Measurements from ENCODE around the gene TWIST2. TPM values are rescaled to one million over a fixed set of nuclear protein-coding genes. Genes with fewer than 3 reads are reported as not detected.

TWIST2 gene
- polyA plus RNA-seq, 3 donors from 2014 or later = 0.17 to 0.61 TPM; not detected in 1

DNA sequence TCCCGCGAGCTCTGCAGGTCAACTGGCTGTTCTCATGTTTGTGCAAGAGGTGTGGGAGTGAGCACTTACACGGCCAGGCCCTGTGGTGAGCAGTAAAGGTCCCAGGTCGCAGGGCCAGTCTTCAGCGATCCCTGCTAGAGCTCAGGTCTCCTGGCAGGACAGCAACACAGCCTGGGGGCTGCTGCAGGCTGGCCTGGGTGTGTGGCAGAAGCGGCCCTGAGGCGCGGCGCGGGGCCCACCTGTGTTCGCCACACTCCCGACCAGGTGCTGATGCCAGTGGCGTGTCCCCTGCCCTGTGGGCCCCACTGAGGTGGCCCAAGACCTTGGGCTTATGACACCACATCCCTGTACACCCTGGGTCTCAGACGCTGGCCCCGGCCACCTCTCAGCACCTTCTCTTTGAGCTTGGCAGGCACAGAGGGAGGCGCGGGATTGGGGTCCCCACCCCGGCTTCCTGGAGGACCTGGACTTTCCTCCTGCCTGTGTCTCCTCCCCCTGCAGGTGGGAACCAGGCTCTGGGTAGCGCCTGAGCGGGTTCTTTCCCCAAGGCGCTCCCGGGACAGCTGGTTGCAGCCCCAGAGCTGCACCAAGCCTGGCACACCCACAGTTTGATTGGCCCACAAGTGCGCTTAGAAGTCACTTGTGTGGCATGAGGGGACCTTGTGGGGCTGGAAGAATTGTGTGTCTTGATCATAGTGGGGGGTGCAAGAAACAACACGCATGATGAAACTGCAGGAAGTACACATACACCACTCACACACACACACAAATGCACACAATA, 59.2 kb downstream of the TWIST2 start:
- DNase-seq = no peak
- no peak overlapping the region for H3K4me3 Mint-ChIP-seq
- no peaks in the 10 kb centered on the region for H3K36me3 Mint-ChIP-seq
- H3K27me3 Mint-ChIP-seq (ENCODE audit: low read depth in 3 of 3) = no peaks in the 10 kb centered on the region
- H3K4me1 Mint-ChIP-seq = peaks cover 0 to 6% of the 10 kb centered on the region in 2 donors
- no peak overlapping the region for H3K27ac Mint-ChIP-seq
- no peaks in the 10 kb centered on the region for H3K9me3 Mint-ChIP-seq

DNA sequence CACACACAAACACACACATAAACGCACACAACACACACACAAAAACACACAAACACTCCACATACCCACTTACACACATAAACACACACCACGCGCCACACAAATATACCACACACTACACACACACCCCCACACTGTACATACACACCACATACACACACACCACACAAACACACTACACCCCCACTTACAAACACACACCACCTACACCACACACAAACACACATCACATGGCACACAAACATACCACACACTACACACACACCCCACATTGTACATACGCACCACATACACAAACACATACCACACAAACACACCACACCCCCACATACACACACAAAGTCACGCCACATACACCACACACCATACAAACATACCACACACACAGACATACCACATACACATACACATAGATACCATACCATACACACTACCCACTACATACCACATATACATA, 59.9 kb downstream of the TWIST2 start:
- Mint-ChIP-seq H3K27ac (no peak overlapping the region), H3K27me3 (ENCODE audit: low read depth in 3 of 3) (peaks cover 0 to 2% (median 0%) of the 10 kb centered on the region in 3 donors), H3K36me3 (no peaks in the 10 kb centered on the region), H3K4me3 (no peak overlapping the region), H3K4me1 (peaks cover 0 to 6% of the 10 kb centered on the region in 2 donors), H3K9me3 (no peaks in the 10 kb centered on the region)
- no peak for DNase-seq

DNA sequence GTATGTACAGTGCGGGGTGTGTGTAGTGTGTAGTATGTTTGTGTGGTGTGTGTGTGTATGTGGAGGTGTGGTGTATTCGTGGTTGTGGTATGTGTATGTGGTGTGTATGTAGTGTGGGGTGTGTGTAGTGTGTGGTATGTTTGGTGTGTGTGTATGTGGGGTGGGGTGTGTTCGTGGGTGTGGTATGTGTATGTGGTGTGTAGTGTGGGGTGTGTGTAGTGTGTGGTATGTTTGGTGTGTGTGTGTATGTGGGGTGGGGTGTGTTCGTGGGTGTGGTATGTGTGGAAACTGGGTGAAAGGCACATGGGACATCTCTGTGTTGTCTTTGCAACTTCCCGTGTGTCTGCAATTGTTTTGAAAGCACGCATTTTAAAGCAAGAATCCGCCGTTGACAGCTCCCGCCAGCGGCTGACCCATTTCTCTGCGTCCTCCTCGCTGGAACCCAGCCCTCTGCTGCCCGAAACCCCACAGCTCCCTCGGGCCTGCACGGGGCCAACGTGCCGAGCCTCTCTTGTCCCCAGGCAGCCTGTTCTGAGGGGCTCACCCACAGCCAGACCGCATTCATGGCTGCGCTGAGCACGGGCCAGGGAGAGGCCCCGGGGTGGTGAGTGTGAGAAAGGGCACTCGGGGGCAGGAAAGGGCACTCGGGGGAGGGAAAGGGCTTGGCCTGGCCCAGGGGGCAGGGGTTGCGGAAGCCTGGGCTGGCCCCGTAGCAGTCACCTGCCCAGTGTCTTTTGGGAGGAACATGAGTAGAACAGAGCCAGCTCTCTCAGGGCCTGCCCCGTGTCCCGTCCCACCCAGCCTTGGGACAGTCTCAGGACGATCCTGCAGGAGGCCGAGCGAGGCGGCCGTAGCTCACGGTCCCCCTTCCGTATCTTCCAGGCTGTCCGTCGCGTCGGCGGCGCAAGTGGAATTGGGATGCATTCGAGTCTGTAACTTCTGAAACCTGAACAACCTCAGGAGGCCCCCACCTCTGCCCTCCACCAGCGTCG, 61.4 kb downstream of the TWIST2 start:
- no peak overlapping the region for H3K27ac Mint-ChIP-seq
- peaks cover 0 to 2% (median 1%) of the 10 kb centered on the region in 3 donors for H3K27me3 Mint-ChIP-seq (ENCODE audit: low read depth in 3 of 3)
- DNase-seq = peak in 1 of 3 donors; percentile 3
- no peaks in the 10 kb centered on the region for H3K9me3 Mint-ChIP-seq
- H3K4me3 Mint-ChIP-seq = no peak overlapping the region
- H3K36me3 Mint-ChIP-seq = no peaks in the 10 kb centered on the region
- peaks cover 0 to 6% of the 10 kb centered on the region in 2 donors for H3K4me1 Mint-ChIP-seq

DNA sequence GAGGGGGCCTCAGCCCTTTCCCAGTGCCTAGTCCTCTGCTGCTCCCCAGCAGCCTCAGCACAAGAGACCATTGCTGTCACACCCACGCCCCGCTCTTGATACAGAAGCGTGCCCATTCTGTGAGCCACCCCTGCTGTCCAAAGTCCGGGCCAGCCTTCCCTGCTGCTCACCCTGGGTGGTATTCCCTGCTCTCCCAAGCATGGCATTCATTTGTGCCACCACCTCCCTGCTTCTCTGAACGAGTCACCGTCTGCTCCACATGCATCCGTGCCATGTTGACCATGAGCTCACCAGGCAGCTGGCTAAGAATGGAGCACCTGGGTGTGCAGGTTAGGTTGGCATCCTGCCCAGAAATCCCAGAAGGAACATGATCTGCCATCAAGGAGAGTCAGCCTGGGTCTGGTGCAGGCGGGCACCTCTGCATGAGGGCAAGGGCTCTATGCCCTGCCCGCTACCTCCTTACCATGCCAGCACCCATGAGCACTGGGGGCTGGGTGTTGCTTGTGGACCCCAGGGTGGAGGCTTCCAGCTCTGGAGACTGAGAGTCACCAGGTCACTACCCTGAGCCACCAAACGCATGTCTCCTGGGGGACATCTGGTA, 63.0 kb downstream of the TWIST2 start:
- H3K36me3 Mint-ChIP-seq = no peaks in the 10 kb centered on the region
- no peak overlapping the region for H3K27ac Mint-ChIP-seq
- no peaks in the 10 kb centered on the region for H3K9me3 Mint-ChIP-seq
- peaks cover 0 to 2% (median 1%) of the 10 kb centered on the region in 3 donors for H3K27me3 Mint-ChIP-seq (ENCODE audit: low read depth in 3 of 3)
- H3K4me1 Mint-ChIP-seq = peaks cover 0 to 6% of the 10 kb centered on the region in 2 donors
- no peak for DNase-seq
- H3K4me3 Mint-ChIP-seq = no peak overlapping the region

DNA sequence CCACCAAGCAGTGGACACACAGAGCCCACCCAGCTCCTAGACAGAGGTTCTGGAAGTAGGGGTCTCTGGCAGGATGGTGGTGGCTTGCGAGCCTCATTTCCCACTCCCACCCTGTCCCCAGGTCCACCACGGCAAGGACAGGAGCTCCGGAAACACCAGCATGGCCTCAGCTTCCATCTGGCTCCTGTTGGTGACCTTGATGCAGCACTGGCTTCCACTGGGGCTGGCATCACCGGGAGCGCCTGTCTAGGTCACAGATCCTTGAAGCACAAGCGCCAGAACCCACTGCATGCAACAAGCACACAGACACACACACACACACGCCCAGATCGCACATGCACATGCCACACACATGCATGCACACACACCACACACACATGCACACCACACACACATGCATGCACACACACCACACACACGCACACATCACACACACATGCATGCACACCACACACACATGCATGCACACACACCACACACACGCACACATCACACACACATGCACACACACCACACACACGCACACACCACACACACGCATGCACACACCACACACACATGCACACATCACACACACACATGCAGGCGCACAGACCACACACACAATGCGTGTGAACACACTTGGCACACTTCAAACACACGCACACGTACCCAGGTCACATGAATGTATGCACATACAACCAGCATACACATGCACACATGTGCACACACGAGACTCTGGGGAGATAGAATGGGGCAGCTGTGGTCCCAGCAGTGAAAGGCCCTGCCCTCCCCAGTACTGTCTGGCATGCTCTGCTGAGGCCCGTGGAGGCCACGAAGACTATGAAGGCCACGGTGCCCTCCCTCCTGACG, 63.7 kb downstream of the TWIST2 start:
- H3K27ac Mint-ChIP-seq = no peak overlapping the region
- no peaks in the 10 kb centered on the region for H3K36me3 Mint-ChIP-seq
- no peak overlapping the region for H3K4me3 Mint-ChIP-seq
- peaks cover 0 to 6% of the 10 kb centered on the region in 2 donors for H3K4me1 Mint-ChIP-seq
- DNase-seq = no peak
- peaks cover 0 to 3% (median 2%) of the 10 kb centered on the region in 3 donors for H3K27me3 Mint-ChIP-seq (ENCODE audit: low read depth in 3 of 3)
- H3K9me3 Mint-ChIP-seq = no peaks in the 10 kb centered on the region

DNA sequence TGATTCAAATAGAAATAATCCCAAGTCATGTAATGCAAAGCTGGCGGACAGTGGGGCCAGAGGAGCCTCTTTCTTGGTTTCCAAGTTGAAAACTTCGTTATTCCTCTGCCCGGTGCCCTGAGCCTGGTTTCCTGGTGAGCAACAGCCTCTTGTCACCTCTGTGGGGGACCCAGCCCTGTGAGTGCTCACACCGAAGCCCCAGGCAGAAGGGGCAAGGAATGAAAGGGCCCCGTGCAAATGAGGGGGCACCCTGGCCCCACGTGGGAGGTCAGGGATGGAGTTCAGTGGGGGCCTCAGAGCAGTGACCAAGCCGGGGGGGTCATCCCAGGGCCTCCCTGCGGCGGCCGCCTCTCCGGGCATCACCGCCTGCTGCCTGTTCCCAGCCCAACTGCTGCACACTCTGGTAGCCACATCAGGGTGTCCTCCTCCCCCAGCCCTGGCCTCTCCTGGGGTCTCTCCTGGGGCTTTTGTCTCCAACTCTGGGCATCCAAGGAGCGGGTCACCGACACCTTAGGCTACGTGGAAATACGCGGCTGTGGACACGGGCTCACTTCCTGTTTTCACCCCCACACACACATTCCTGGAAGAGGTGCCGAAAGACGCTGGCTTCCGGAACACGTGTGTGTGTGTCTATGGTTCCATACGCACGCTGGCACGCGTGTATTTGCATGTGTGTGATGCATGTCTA, 64.5 kb downstream of the TWIST2 start:
- H3K27me3 Mint-ChIP-seq (ENCODE audit: low read depth in 3 of 3) = peaks cover 0 to 3% (median 2%) of the 10 kb centered on the region in 3 donors
- H3K4me3 Mint-ChIP-seq = no peak overlapping the region
- H3K36me3 Mint-ChIP-seq = no peaks in the 10 kb centered on the region
- H3K4me1 Mint-ChIP-seq = peaks cover 0 to 6% of the 10 kb centered on the region in 2 donors
- H3K9me3 Mint-ChIP-seq = no peaks in the 10 kb centered on the region
- no peak overlapping the region for H3K27ac Mint-ChIP-seq
- DNase-seq = no peak

DNA sequence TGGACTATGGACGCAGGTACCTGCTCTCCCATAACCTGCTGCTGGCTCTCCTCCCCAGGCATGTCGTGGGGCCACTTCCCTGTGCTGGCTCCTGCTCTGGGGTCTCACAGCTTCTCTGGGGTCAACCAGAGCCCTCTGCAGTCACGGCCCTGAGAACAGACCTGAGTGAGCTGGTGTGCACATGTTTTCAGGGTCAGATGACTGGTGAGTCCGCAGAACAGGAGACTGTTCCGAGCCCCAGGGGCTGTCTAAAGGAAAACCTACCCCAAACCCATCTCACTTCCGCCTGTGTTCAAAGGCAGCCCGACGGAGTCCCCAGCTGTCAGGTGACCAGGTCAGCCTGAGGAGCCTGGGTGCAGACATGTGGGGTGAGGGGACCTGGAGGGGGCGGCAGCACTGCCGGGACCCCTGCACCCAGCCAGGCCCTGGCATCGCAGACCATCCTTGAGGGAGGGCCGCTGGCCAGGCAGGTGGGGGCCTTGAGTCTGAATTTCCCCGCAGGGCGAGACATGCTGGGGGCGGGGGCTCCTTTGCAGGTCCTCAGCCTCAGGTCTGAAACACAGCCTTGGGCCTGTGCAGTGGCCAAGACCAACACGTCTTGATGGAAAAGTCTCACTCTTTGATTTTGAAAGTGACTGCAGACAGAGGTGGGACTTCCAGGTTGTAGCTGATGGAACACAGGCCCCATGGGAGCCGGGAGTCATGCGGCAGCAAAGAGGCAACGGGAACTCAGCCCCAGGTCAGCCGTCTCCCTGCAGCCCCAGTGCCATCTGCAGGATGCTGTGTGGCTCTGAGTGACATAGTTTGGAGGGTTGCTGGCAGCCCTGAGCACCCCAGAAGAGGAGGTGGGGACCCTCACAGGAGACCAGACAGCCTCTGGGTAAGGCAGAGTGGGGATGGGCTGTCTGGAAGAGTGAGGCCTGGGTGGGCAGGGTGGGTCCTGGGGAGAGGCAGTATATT, 65.3 kb downstream of the TWIST2 start:
- Mint-ChIP-seq H3K9me3 (no peaks in the 10 kb centered on the region), H3K36me3 (no peaks in the 10 kb centered on the region), H3K27me3 (ENCODE audit: low read depth in 3 of 3) (peaks cover 2 to 4% (median 3%) of the 10 kb centered on the region in 3 donors), H3K27ac (no peak overlapping the region), H3K4me1 (peaks cover 0 to 6% of the 10 kb centered on the region in 2 donors), H3K4me3 (no peak overlapping the region)
- DNase-seq = no peak

DNA sequence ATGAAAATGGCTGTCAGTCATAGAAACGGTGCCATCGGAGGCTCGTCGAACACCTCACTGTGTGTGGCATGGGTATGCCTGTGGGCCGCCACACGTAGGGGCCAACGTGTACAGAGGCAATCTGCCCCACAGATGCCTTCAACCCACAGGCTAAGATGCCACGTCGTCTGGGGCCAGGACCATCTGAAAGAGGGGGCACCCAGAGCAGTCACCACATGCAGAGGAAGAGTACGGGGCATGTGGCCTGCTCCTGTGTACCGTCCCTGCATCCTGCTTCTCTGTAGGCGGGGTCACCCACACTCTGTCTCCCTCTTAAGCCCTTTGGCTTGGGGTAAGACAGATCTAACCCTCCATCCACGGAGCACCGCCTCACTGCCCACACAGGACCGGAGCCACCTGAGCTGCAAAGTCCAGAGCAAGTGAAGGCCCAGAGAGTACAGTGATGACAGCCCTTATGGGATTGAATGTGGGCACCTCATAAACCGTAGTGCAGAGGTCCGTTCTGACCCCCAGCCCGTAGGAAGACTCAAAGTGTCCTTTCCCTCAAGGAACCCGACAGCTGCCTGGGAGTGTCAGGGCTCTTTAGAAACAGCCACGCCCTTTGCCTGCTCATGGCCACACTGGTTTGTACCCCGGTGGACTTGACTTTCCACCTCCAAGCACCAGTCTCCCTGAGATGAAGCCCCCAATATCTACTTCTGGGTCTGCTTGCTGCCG, 66.2 kb downstream of the TWIST2 start:
- Mint-ChIP-seq H3K9me3 (no peaks in the 10 kb centered on the region), H3K36me3 (no peaks in the 10 kb centered on the region), H3K27me3 (ENCODE audit: low read depth in 3 of 3) (peaks cover 2 to 4% (median 3%) of the 10 kb centered on the region in 3 donors), H3K4me3 (no peak overlapping the region), H3K27ac (no peak overlapping the region), H3K4me1 (peaks cover 0 to 6% of the 10 kb centered on the region in 2 donors)
- DNase-seq = no peak

DNA sequence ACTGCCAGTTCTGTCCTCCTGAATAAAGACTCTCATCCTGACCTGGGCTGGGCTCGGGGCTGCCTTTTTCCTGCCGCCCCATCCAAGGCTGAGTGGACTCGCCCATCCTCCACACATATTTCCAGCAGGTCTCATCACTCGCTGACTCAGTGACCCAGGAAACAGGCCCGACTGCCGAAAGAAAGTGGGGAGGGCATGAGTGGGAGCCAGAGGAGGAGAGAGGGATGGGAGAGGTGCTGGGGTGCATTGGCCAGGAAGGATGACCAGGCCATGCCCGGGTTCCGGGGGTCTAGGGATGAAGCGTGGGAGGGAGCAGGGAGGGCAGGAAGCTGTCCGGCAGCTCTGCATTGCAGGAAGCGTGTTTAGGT, 66.7 kb downstream of the TWIST2 start:
- Mint-ChIP-seq H3K27me3 (ENCODE audit: low read depth in 3 of 3) (peaks cover 2 to 4% (median 3%) of the 10 kb centered on the region in 3 donors), H3K36me3 (no peaks in the 10 kb centered on the region), H3K4me3 (no peak overlapping the region), H3K27ac (no peak overlapping the region), H3K9me3 (no peaks in the 10 kb centered on the region), H3K4me1 (peaks cover 0 to 6% of the 10 kb centered on the region in 2 donors)
- no peak for DNase-seq

- Mint-ChIP-seq H3K4me3 (no peak overlapping the region), H3K27ac (no peak overlapping the region), H3K4me1 (peaks cover 0 to 4% of the 10 kb centered on the region in 2 donors), H3K9me3 (no peaks in the 10 kb centered on the region), H3K27me3 (ENCODE audit: low read depth in 3 of 3) (peaks cover 2 to 5% (median 4%) of the 10 kb centered on the region in 3 donors), H3K36me3 (no peaks in the 10 kb centered on the region)
- DNase-seq = no peak
Measured at GRCh38 chr2:238915196-238915595, 67.3 kb downstream of the TWIST2 start.

- no peaks in the 10 kb centered on the region for H3K36me3 Mint-ChIP-seq
- H3K4me3 Mint-ChIP-seq = no peak overlapping the region
- peaks cover 2 to 5% (median 4%) of the 10 kb centered on the region in 3 donors for H3K27me3 Mint-ChIP-seq (ENCODE audit: low read depth in 3 of 3)
- H3K9me3 Mint-ChIP-seq = no peaks in the 10 kb centered on the region
- peaks cover 0 to 2% of the 10 kb centered on the region in 2 donors for H3K4me1 Mint-ChIP-seq
- DNase-seq = no peak
- H3K27ac Mint-ChIP-seq = no peak overlapping the region
Measured at GRCh38 chr2:238915596-238915995, 67.7 kb downstream of the TWIST2 start.

All from immature natural killer cell (primary cell).